Endothelial cell of umbilical vein (primary cell): ENCODE data around the gene RAPGEF6.

Source experiments
- CTCF ChIP-seq, 2 donors: IDR thresholded peaks; 1 replicate in 1 of 2; 2 replicates in 1 of 2; pipeline ENCODE4 v1.5.1; 2011; ENCODE audit warnings: low read length in 2 of 2, mild to moderate bottlenecking in 2 of 2, moderate library complexity in 2 of 2, control low read depth in 1 of 2, inconsistent platforms in 1 of 2, low read depth in 1 of 2; ENCODE audit not compliant: insufficient read depth in 1 of 2; ENCODE audit errors: extremely low read depth in 1 of 2
- POLR2A ChIP-seq: IDR thresholded peaks from 2 replicates; pipeline ENCODE4 v1.6.1; 2012; ENCODE audit warnings: low read depth, mild to moderate bottlenecking, control low read depth, low read length
- POLR2AphosphoS5 ChIP-seq: IDR thresholded peaks from 2 replicates; pipeline ENCODE4 v1.6.1; 2012; ENCODE audit warnings: low read depth, mild to moderate bottlenecking, control low read depth, low read length, moderate library complexity; ENCODE audit not compliant: insufficient read depth

- TF ChIP-seq CTCF (IDR thresholded peaks at IDR 0.05; ENCODE audit: extremely low read depth in 1 of 2, insufficient read depth in 1 of 2, low read depth in 1 of 2, low read length in 2 of 2) (no peak), POLR2AphosphoS5 (no peak), POLR2A (no peak)
Observed at GRCh38 chr5:131677115-131677514, 42.1 kb upstream of the RAPGEF6 start.
